IMR-90 (cell line): ENCODE data around the gene HOMER3.

ENCODE experiments used
- CEBPB ChIP-seq: IDR thresholded peaks from 2 replicates; pipeline ENCODE4 v1.6.1; 2012; ENCODE audit warnings: low read depth, low read length, improper control_type of control experiment
- CHD1 ChIP-seq: IDR thresholded peaks from 2 replicates; pipeline ENCODE4 v1.6.1; 2012; ENCODE audit warnings: low read depth, low read length, improper control_type of control experiment
- MXI1 ChIP-seq: IDR thresholded peaks from 2 replicates; pipeline ENCODE4 v1.6.1; 2012; ENCODE audit warnings: low read depth, mild to moderate bottlenecking, low read length, moderate library complexity, borderline replicate concordance
- POLR2A ChIP-seq: IDR thresholded peaks from 2 replicates; pipeline ENCODE4 v1.6.1; 2012; ENCODE audit warnings: mild to moderate bottlenecking, low read depth, low read length
- TF ChIP-seq, protein P1 (sequence below): conservative IDR thresholded peaks from 2 replicates; pipeline ENCODE4 v1.5.1; 2012; ENCODE audit warnings: mild to moderate bottlenecking, low read depth, low read length, improper control_type of control experiment

DNA sequence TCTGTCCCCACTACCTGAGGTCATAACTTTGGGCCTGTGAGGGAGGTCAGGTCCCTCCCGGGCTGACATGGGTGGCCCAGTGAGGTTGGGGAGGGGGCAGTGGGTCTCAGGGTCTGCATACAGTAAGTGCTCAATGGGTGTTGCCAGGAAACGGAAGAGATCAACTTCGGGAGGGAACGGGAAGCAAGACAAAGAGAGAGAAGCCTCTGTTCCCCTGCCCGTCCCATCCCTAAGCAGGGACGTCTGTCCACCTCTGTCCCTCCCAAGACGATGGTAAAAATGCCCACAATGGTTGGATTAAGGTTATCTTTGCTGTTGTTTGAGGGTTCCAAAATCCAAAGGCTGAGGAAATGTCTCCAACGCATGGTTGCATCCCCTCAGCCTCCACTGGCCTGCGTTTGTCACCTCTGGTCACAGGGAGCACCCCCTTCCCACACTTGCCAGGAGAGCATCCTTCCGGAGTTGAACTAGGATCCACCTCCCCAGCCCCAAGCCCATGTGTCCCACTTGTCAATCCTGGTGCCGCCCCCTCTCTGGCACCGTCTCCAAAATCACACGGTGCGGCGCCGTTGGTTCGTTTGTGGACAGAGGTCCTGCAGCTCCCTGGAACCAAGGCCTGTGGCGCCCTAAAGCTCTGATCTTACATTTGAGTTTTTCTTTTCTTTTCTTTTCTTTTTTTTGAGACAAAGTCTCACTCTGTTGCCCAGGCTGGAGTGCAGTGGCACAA is 774 bp upstream of the HOMER3 start:
- TF ChIP-seq CEBPB = no peak
- TF ChIP-seq, protein P1, sequence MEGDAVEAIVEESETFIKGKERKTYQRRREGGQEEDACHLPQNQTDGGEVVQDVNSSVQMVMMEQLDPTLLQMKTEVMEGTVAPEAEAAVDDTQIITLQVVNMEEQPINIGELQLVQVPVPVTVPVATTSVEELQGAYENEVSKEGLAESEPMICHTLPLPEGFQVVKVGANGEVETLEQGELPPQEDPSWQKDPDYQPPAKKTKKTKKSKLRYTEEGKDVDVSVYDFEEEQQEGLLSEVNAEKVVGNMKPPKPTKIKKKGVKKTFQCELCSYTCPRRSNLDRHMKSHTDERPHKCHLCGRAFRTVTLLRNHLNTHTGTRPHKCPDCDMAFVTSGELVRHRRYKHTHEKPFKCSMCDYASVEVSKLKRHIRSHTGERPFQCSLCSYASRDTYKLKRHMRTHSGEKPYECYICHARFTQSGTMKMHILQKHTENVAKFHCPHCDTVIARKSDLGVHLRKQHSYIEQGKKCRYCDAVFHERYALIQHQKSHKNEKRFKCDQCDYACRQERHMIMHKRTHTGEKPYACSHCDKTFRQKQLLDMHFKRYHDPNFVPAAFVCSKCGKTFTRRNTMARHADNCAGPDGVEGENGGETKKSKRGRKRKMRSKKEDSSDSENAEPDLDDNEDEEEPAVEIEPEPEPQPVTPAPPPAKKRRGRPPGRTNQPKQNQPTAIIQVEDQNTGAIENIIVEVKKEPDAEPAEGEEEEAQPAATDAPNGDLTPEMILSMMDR = no peak
- TF ChIP-seq CHD1 = no peak
- TF ChIP-seq MXI1 = no peak
- no peak for TF ChIP-seq POLR2A
